IMR-90 (cell line): ENCODE results near the gene SUGCT.

Experiments used
- MXI1 ChIP-seq: IDR thresholded peaks from 2 replicates; pipeline ENCODE4 v1.6.1; 2012; ENCODE audit warnings: low read depth, mild to moderate bottlenecking, low read length, moderate library complexity, borderline replicate concordance
- POLR2A ChIP-seq: IDR thresholded peaks from 2 replicates; pipeline ENCODE4 v1.6.1; 2012; ENCODE audit warnings: mild to moderate bottlenecking, low read depth, low read length
- TF ChIP-seq, protein P1 (sequence below): conservative IDR thresholded peaks from 2 replicates; pipeline ENCODE4 v1.5.1; 2012; ENCODE audit warnings: mild to moderate bottlenecking, low read depth, low read length, improper control_type of control experiment

DNA sequence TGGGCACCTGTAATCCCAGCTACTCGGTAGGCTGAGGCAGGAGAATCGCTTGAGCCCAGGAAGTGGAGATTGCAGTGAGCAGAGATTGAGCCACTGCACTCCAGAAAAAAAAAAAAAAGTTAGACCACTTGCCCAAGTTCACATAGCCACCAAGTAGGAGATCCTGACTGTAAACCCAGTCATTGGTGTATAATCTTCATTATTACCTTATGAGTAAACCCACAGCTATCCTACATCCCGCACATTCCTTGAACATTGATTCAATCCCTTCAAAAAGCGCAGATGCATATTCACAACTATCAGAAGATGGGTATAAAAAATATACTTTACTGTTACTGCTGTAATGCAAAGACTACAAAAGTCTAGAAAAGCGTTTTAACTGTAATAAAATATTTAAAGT, 512.9 kb downstream of the SUGCT start:
- TF ChIP-seq, protein P1, sequence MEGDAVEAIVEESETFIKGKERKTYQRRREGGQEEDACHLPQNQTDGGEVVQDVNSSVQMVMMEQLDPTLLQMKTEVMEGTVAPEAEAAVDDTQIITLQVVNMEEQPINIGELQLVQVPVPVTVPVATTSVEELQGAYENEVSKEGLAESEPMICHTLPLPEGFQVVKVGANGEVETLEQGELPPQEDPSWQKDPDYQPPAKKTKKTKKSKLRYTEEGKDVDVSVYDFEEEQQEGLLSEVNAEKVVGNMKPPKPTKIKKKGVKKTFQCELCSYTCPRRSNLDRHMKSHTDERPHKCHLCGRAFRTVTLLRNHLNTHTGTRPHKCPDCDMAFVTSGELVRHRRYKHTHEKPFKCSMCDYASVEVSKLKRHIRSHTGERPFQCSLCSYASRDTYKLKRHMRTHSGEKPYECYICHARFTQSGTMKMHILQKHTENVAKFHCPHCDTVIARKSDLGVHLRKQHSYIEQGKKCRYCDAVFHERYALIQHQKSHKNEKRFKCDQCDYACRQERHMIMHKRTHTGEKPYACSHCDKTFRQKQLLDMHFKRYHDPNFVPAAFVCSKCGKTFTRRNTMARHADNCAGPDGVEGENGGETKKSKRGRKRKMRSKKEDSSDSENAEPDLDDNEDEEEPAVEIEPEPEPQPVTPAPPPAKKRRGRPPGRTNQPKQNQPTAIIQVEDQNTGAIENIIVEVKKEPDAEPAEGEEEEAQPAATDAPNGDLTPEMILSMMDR: no peak
- TF ChIP-seq POLR2A: no peak
- no peak for TF ChIP-seq MXI1
